Measurements from ENCODE around the gene PPOX. TPM values are rescaled to one million over a fixed set of nuclear protein-coding genes. Genes with fewer than 3 reads are reported as not detected.

The PPOX gene
- total RNA-seq, 2 experiments from 2014 or later: 42.0 to 45.5 TPM

- Histone ChIP-seq H3K36me3 (ENCODE audit: insufficient read depth, low read length) (peaks cover 16% of the 10 kb centered on the region; the same call in 1 of the 2 replicates), H3K79me2 (ENCODE audit: insufficient read depth, low read depth, low read length) (peaks cover 9% of the 10 kb centered on the region; the same call in 1 of the 2 replicates), H3K4me3 (ENCODE audit: low read depth, low read length, poor library complexity, severe bottlenecking) (peak within 1 kb of the TSS; percentile 73), H3K4me1 (ENCODE audit: insufficient read depth, low read length, poor library complexity, severe bottlenecking) (peaks cover 20% of the 10 kb centered on the region), H3K9me2 (ENCODE audit: insufficient read depth, low read length) (no peaks in the 10 kb centered on the region), H2AFZ (ENCODE audit: low read length) (peak within 1 kb of the TSS; percentile 92), H4K20me1 (ENCODE audit: insufficient read depth, low read length) (no peaks in the 10 kb centered on the region), H3K4me2 (ENCODE audit: low read length) (peak within 1 kb of the TSS; percentile 67), H3K27ac (ENCODE audit: low read depth, low read length, poor library complexity, severe bottlenecking) (peak within 1 kb of the TSS; percentile 79), H3K9me3 (ENCODE audit: low read length) (no peaks in the 10 kb centered on the region)
- TF ChIP-seq EZH2phosphoT487 (IDR thresholded peaks at IDR 0.05; ENCODE audit: borderline replicate concordance, low read depth, low read length): no peak
- no peak for TF ChIP-seq CTCF (conservative IDR thresholded peaks at IDR 0.05; ENCODE audit: low read length)
- ChIA-PET CTCF (ENCODE audit: unreplicated experiment) (no interaction called here), POLR2A (interaction anchor here (0.6 to 2.8 kb wide), 10 partner anchors 8 to 348 kb away, joined by 3 to 18 read pairs (median 4); partner anchors contain the start of genes ARHGAP30 and PPOX)
- DNase-seq (ENCODE audit: low spot score): peak; percentile 95
- intact Hi-C loops (cut with micrococcal nuclease; ENCODE audit: unreplicated experiment): loop anchor here (2.0 kb wide), 1 partner anchor 85 kb away; the partner anchor contains the start of gene ARHGAP30
- BruUV-seq (replicated peaks): TSS peak; percentile 99
Observed at GRCh38 chr1:161153682-161154337, 12.4 kb upstream of the PPOX start, which contains the start of gene UFC1. Gene UFC1, plus strand, starts transcription at chr1:161153978. Its CDS starts 20 bp downstream, at chr1:161153998.

GRCh38 chr1:161157867-161158266, 8.4 kb upstream of the PPOX start:
- no peak overlapping the region for H3K4me3 ChIP-seq (ENCODE audit: low read depth, low read length, poor library complexity, severe bottlenecking)
- H3K36me3 ChIP-seq (ENCODE audit: insufficient read depth, low read length): peaks cover 22% of the 10 kb centered on the region; the same call in 1 of the 2 replicates
- H3K9me2 ChIP-seq (ENCODE audit: insufficient read depth, low read length): no peaks in the 10 kb centered on the region
- H4K20me1 ChIP-seq (ENCODE audit: insufficient read depth, low read length): no peaks in the 10 kb centered on the region
- POLR2A ChIA-PET: interaction anchor here (0.9 to 1.6 kb wide), 5 partner anchors 8 to 88 kb away, joined by 3 to 6 read pairs (median 4); partner anchors contain the start of gene ARHGAP30
- H3K4me1 ChIP-seq (ENCODE audit: insufficient read depth, low read length, poor library complexity, severe bottlenecking): peaks cover 30% of the 10 kb centered on the region
- no peak overlapping the region for H2AFZ ChIP-seq (ENCODE audit: low read length)
- intact Hi-C loops (cut with micrococcal nuclease; ENCODE audit: unreplicated experiment): loop anchor here (5.0 kb wide), 1 partner anchor 161 kb away; no protein-coding TSS in a partner anchor
- peaks cover 13% of the 10 kb centered on the region; the same call in 1 of the 2 replicates for H3K79me2 ChIP-seq (ENCODE audit: insufficient read depth, low read depth, low read length)
- BruUV-seq (replicated peaks): no TSS peak
- TF ChIP-seq CTCF (conservative IDR thresholded peaks at IDR 0.05; ENCODE audit: low read length) (peak; percentile 37; the same call in 1 of the 2 replicates), EZH2phosphoT487 (IDR thresholded peaks at IDR 0.05; ENCODE audit: borderline replicate concordance, low read depth, low read length) (no peak)
- CTCF ChIA-PET (ENCODE audit: unreplicated experiment): interaction anchor here (1.4 kb wide), 1 partner anchor 9 kb away, joined by 6 read pairs; the partner anchor contains the start of gene PPOX
- H3K4me2 ChIP-seq (ENCODE audit: low read length): no peak overlapping the region
- no peaks in the 10 kb centered on the region for H3K9me3 ChIP-seq (ENCODE audit: low read length)
- DNase-seq (ENCODE audit: low spot score): no peak
- no peak overlapping the region for H3K27ac ChIP-seq (ENCODE audit: low read depth, low read length, poor library complexity, severe bottlenecking)
